Measurements from ENCODE around the gene STK31.
A peak's percentile ranks its signal among the peaks of the same experiment; 100 is the strongest.
"Not testable (repeated sequence)": the region's sequence is repeated elsewhere in the genome, so short reads cannot be mapped to it uniquely, and the experiment has no call there.

The STK31 gene

DNA sequence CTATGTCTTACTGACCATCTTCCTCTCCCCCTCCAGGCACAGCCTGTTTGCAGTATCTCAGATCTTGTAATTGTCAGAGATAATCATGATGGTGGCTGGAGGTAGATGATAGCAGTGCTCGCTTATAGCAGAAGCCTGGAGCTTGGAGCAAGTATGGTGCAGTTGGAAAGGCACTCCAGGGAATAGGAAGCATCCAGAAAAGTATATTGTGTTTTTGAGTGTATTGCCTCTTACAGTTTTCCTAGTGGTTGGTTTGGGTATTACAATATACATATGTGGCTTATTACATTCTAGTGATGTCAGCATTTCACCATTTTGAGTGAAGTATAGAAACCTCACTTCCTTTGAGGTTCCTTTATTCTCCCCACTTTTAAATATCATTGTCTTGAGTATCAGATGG is 101.5 kb downstream of the STK31 start:
- Histone ChIP-seq H2AFZ (ENCODE audit: low read depth, low read length) (no peak overlapping the region), H3K79me2 (ENCODE audit: low read length) (no peaks in the 10 kb centered on the region), H4K20me1 (ENCODE audit: insufficient read depth, low read length) (no peaks in the 10 kb centered on the region), H3K9me3 (ENCODE audit: insufficient read depth, low read length) (no peaks in the 10 kb centered on the region), H3K27ac (ENCODE audit: low read length) (no peak overlapping the region), H3K4me3 (ENCODE audit: low read length) (no peak overlapping the region), H3K27me3 (ENCODE audit: low read depth, low read length) (no peaks in the 10 kb centered on the region), H3K4me1 (ENCODE audit: low read length) (no peaks in the 10 kb centered on the region), H3K36me3 (replicated peaks; ENCODE audit: low read depth, low read length) (no peaks in the 10 kb centered on the region), H3K4me2 (ENCODE audit: low read length) (no peak overlapping the region), H3K9ac (ENCODE audit: low read length) (no peak overlapping the region)
- no peak for TF ChIP-seq EZH2phosphoT487 (IDR thresholded peaks at IDR 0.05; ENCODE audit: low read depth)
- TF ChIP-seq, protein P1, sequence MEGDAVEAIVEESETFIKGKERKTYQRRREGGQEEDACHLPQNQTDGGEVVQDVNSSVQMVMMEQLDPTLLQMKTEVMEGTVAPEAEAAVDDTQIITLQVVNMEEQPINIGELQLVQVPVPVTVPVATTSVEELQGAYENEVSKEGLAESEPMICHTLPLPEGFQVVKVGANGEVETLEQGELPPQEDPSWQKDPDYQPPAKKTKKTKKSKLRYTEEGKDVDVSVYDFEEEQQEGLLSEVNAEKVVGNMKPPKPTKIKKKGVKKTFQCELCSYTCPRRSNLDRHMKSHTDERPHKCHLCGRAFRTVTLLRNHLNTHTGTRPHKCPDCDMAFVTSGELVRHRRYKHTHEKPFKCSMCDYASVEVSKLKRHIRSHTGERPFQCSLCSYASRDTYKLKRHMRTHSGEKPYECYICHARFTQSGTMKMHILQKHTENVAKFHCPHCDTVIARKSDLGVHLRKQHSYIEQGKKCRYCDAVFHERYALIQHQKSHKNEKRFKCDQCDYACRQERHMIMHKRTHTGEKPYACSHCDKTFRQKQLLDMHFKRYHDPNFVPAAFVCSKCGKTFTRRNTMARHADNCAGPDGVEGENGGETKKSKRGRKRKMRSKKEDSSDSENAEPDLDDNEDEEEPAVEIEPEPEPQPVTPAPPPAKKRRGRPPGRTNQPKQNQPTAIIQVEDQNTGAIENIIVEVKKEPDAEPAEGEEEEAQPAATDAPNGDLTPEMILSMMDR (IDR thresholded peaks at IDR 0.05; ENCODE audit: low read depth, low read length) = peak; percentile 24; the same call in 1 of the 2 replicates

DNA sequence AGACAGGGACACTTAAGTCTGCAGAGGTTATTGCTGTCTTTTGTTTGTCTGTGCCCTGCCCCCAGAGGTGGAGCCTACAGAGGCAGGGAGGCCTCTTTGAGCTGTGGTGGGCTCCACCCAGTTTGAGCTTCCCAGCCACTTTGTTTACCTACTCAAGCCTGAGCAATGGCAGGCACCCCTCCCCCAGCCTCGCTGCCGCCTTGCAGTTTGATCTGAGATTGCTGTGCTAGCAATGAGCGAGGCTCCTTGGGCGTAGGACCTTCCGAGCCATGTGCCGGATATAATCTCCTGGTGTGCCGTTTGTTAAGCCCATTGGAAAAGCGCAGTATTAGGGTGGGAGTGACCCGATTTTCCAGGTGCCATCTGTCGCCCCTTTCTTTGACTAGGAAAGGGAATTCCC is 118.1 kb downstream of the STK31 start:
- H3K36me3 ChIP-seq (replicated peaks; ENCODE audit: low read depth, low read length); H4K20me1 ChIP-seq (ENCODE audit: insufficient read depth, low read length); H3K79me2 ChIP-seq (ENCODE audit: low read length); H3K9me3 ChIP-seq (ENCODE audit: insufficient read depth, low read length); H2AFZ ChIP-seq (ENCODE audit: low read depth, low read length); H3K9ac ChIP-seq (ENCODE audit: low read length); H3K4me2 ChIP-seq (ENCODE audit: low read length); H3K27ac ChIP-seq (ENCODE audit: low read length); H3K27me3 ChIP-seq (ENCODE audit: low read depth, low read length); H3K4me1 ChIP-seq (ENCODE audit: low read length); H3K4me3 ChIP-seq (ENCODE audit: low read length): not testable (repeated sequence)

DNA sequence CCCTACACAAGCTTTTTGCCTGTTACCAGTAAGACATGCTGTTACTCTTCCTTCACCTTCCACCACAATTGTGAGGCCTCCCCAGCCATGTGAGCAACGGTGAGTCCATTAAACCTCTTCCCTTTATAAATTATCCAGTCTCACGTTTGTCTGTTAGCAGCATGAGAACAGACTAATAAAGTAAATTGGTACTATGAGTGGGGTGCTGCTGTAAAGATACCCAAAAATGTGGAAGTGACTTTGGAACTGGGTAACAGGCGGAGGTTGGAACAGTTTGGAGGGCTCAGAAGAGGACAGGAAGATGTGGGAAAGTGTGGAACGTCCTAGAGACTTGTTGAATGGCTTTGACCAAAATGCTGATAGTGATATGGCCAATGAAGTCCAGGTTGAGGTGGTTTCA is 122.7 kb downstream of the STK31 start:
- not testable (repeated sequence) for H3K4me2 ChIP-seq (ENCODE audit: low read length); H3K79me2 ChIP-seq (ENCODE audit: low read length); H3K4me1 ChIP-seq (ENCODE audit: low read length); H3K27me3 ChIP-seq (ENCODE audit: low read depth, low read length); H2AFZ ChIP-seq (ENCODE audit: low read depth, low read length); H4K20me1 ChIP-seq (ENCODE audit: insufficient read depth, low read length); H3K9me3 ChIP-seq (ENCODE audit: insufficient read depth, low read length); H3K36me3 ChIP-seq (replicated peaks; ENCODE audit: low read depth, low read length); H3K9ac ChIP-seq (ENCODE audit: low read length); H3K27ac ChIP-seq (ENCODE audit: low read length); H3K4me3 ChIP-seq (ENCODE audit: low read length)

DNA sequence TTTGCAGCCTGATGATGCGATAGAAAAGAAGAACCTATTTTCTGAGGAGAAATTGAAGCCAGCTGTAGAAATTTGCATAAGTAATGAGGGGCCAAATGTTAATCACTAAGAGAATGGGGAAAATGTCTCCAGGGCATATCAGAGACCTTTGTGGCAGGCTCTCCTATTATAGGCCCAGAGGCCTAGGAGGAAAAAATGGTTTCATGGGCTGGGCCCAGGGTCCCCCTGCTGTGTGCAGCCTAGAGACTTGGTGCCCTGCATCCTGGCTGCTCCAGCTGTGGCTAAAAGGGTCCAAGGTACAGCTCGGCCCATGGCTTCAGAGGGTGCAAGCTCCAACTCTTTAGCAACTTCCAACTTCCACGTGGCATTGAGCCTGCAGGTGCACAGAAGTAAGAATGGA is 123.4 kb downstream of the STK31 start:
- no peaks in the 10 kb centered on the region for H3K27me3 ChIP-seq (ENCODE audit: low read depth, low read length)
- no peaks in the 10 kb centered on the region for H3K9me3 ChIP-seq (ENCODE audit: insufficient read depth, low read length)
- TF ChIP-seq, protein P1 (IDR thresholded peaks at IDR 0.05; ENCODE audit: low read depth, low read length) = no peak
- TF ChIP-seq EZH2phosphoT487 (IDR thresholded peaks at IDR 0.05; ENCODE audit: low read depth) = no peak
- H2AFZ ChIP-seq (ENCODE audit: low read depth, low read length) = no peak overlapping the region
- no peaks in the 10 kb centered on the region for H3K4me1 ChIP-seq (ENCODE audit: low read length)
- no peaks in the 10 kb centered on the region for H3K79me2 ChIP-seq (ENCODE audit: low read length)
- no peak overlapping the region for H3K4me2 ChIP-seq (ENCODE audit: low read length)
- H3K36me3 ChIP-seq (replicated peaks; ENCODE audit: low read depth, low read length) = no peaks in the 10 kb centered on the region
- no peak overlapping the region for H3K9ac ChIP-seq (ENCODE audit: low read length)
- no peak overlapping the region for H3K4me3 ChIP-seq (ENCODE audit: low read length)
- no peaks in the 10 kb centered on the region for H4K20me1 ChIP-seq (ENCODE audit: insufficient read depth, low read length)
- no peak overlapping the region for H3K27ac ChIP-seq (ENCODE audit: low read length)

DNA sequence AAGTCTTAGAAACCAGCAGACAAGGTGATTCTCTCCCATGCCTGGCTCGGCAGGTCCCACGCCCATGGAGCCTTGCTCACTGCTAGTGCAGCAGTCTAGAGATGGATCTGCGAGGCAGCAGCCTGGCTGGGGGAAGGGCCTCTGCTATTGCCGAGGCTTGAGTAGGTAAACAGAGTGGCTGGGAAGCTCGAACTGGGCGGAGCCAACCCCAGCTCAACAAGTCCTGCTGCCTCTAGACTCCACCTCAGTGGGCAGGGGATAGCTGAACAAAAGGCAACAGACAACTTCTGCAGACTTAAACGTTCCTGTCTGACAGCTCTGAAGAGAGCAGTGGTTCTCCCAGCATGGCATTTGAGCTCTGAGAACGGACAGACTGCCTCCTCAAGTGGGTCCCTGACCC is 134.8 kb downstream of the STK31 start:
- H3K4me2 ChIP-seq (ENCODE audit: low read length); H3K36me3 ChIP-seq (replicated peaks; ENCODE audit: low read depth, low read length); H4K20me1 ChIP-seq (ENCODE audit: insufficient read depth, low read length); H3K79me2 ChIP-seq (ENCODE audit: low read length); H3K4me3 ChIP-seq (ENCODE audit: low read length); H3K9me3 ChIP-seq (ENCODE audit: insufficient read depth, low read length); H3K4me1 ChIP-seq (ENCODE audit: low read length); H3K9ac ChIP-seq (ENCODE audit: low read length); H3K27me3 ChIP-seq (ENCODE audit: low read depth, low read length); H2AFZ ChIP-seq (ENCODE audit: low read depth, low read length); H3K27ac ChIP-seq (ENCODE audit: low read length): not testable (repeated sequence)

DNA sequence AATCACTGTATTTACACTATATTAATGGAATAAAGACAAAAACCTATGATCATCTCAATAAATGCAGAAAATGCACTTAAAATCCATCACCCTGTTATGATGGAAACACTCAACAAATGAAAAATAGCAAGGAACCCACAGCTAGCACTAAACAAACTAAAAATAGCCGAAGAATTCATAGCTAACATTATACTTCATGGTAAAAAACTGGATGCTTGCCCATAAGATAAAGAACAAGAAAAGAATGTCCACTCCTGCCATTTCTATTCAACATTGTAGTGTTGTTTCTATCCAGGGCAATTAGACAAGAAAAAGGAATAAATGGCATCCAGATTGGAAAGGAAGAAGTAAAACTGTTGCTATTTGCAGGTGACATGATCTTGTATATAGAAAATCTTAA is 142.1 kb downstream of the STK31 start:
- no peaks in the 10 kb centered on the region for H3K9me3 ChIP-seq (ENCODE audit: insufficient read depth, low read length)
- H3K4me1 ChIP-seq (ENCODE audit: low read length) = no peaks in the 10 kb centered on the region
- H2AFZ ChIP-seq (ENCODE audit: low read depth, low read length) = no peak overlapping the region
- H3K27ac ChIP-seq (ENCODE audit: low read length) = no peak overlapping the region
- no peak for TF ChIP-seq EZH2phosphoT487 (IDR thresholded peaks at IDR 0.05; ENCODE audit: low read depth)
- TF ChIP-seq, protein P1 (IDR thresholded peaks at IDR 0.05; ENCODE audit: low read depth, low read length) = no peak
- H3K4me3 ChIP-seq (ENCODE audit: low read length) = no peak overlapping the region
- no peaks in the 10 kb centered on the region for H3K27me3 ChIP-seq (ENCODE audit: low read depth, low read length)
- H3K79me2 ChIP-seq (ENCODE audit: low read length) = no peaks in the 10 kb centered on the region
- no peaks in the 10 kb centered on the region for H3K36me3 ChIP-seq (replicated peaks; ENCODE audit: low read depth, low read length)
- H3K4me2 ChIP-seq (ENCODE audit: low read length) = no peak overlapping the region
- H4K20me1 ChIP-seq (ENCODE audit: insufficient read depth, low read length) = no peaks in the 10 kb centered on the region
- no peak overlapping the region for H3K9ac ChIP-seq (ENCODE audit: low read length)

Measured in OCI-LY3 (cell line).